SIG-M5 treated with dmso at 0.1 percent for 504 hours (cell line): ENCODE measurements around the gene PGBD4.
"Not testable (repeated sequence)": the region's sequence is repeated elsewhere in the genome, so short reads cannot be mapped to it uniquely, and the experiment has no call there.

Experiments
- DNase-seq: peaks from one replicate; lab custom pipeline; 2025; ENCODE audit not compliant: unreplicated experiment; lab: John Stamatoyannopoulos, UW

PGBD4 gene

GRCh38 chr15:34111488-34111887 lies 9.6 kb downstream of the PGBD4 start:
- no peak for DNase-seq

DNA sequence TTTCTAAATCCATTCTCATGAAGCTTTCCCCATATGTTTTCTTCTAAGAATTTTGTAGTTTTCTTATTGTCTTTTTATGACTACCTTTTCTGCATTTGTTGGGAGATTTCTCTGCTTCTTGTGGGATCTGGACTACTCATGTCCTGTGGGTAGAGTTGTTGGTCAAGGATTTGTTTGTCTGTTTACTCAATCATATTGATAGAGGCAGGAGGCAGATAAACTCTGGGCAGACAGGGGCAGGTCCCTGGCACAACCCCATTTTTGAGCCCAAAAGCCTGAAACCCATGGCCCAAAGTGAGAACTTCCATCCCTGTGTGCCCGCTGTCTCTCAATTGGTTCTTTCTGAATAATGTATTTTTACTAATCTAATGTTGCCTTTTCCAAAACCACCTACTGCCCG lies 12.3 kb downstream of the PGBD4 start:
- DNase-seq: no peak

DNA sequence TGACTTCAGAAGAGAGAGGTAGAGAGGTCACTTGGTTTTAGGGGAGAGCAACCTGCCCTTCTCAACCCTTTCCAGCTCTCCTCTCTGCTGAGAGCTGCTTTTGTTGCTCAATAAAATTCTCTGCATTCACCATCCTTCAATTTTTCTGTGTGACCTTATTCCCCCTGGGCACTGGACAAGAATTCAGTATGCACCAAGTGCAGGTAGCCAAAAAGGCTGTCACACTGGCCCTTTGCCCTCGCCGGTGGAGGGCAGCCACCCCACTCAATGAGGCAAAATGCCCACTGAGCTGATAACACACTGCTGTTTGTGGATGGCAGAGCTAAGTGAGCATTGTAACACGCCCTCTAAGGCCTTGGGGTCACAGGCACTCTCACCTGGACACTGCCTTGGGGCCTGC lies 12.9 kb downstream of the PGBD4 start:
- DNase-seq: no peak

- DNase-seq: no peak
Observed at GRCh38 chr15:34116620-34117019, 14.7 kb downstream of the PGBD4 start.

GRCh38 chr15:34119291-34119690 lies 17.4 kb downstream of the PGBD4 start:
- DNase-seq: no peak

DNA sequence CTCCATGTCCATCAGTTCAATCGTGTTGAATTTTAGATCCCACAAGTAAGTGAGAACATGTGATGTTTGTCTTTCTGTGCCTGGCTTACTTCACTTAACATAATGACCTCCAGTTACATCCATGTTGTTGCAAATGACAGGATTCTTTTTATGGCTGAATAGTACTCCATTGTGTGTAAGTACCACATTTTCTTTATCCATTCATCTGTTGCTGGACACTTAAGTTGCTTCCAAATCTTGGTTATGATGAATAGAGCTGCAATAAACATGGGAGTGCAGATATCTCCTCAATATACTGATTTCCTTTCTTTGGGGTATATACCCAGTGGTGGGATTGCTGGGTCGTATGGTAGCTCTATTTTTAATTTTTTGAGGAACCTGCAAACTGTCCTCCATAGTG lies 18.5 kb downstream of the PGBD4 start:
- DNase-seq: not testable (repeated sequence)

DNA sequence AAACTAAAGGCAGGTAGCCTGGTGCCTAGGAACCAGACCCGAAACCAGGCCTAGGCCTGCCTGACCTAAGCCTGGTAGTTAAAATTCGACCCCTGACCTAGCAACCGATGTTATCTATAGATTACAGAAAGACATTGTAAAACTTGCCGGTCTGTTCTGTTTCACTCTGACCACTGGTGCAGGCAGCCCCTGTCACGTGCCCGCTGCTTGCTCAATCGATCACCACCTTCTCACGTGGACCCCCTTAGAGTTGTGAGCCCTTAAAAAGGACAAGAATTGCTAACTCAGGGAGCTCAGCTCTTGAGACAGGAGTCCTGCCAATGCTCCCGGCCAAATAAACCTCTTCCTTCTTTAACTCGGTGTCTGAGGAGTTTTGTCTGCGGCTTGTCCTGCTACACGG lies 19.9 kb downstream of the PGBD4 start:
- DNase-seq: not testable (repeated sequence)

- DNase-seq: no peak
Observed at GRCh38 chr15:34122771-34123183, 20.9 kb downstream of the PGBD4 start.

GRCh38 chr15:34124651-34125050 lies 22.8 kb downstream of the PGBD4 start:
- DNase-seq: no peak

GRCh38 chr15:34125945-34126344 lies 24.1 kb downstream of the PGBD4 start:
- DNase-seq: no peak

DNA sequence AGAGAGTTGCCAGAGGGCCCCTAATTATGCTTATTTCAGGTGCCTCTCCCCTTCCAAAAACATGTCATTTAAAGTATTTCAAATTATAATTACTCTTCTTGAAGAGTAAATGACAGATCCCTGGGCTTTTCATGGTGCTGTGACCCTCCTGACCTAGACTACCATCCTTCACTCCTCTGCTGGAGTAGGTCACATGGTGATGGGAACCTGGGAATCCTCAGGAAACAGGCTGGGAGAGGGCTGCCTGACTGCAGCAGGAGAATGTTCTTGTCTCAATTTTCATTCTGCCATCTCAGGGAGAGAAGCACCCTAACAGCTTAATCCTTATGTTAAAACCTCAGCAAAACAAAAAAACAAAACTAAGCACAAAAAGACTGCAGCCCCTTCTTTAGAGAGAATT lies 24.6 kb downstream of the PGBD4 start:
- DNase-seq: no peak

DNA sequence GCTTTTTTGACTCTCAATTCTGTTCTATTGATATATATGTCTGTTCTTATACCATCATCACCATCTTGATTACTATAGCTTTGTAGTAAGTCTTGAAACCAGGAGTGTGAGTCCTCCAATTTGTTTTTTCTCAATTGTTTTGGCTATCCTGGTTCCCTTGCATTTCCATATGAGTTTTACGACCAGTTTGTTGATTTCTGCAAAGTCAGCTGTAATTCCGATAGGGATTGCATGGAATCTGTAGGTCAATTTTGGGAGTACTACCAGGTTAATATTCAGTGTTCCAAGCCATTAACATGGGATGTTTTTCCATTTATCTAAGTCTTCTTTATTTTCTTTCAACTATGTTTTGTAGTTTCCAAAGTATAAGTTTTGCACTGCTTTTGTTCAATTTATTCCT lies 27.0 kb downstream of the PGBD4 start:
- no peak for DNase-seq

DNA sequence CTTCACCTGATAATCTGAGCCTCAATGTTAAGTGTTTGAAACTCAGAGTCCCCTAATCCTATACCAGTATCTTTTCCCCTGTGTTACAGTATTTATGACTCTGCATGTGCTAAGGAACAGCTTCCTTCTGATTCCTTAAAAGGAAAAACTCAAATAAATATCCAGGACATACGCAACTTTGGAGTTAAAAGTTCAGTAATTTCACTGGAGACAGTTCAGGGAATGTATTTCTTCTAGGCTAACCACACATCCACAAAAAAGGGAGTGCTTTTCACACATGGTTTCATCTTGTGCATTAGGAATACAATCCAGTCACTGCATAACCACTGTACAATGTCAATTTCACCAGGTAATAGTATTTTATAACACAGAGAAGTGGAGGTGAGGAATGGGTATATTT lies 31.0 kb downstream of the PGBD4 start:
- no peak for DNase-seq

- no peak for DNase-seq
Observed at GRCh38 chr15:34133511-34133910, 31.6 kb downstream of the PGBD4 start.

DNA sequence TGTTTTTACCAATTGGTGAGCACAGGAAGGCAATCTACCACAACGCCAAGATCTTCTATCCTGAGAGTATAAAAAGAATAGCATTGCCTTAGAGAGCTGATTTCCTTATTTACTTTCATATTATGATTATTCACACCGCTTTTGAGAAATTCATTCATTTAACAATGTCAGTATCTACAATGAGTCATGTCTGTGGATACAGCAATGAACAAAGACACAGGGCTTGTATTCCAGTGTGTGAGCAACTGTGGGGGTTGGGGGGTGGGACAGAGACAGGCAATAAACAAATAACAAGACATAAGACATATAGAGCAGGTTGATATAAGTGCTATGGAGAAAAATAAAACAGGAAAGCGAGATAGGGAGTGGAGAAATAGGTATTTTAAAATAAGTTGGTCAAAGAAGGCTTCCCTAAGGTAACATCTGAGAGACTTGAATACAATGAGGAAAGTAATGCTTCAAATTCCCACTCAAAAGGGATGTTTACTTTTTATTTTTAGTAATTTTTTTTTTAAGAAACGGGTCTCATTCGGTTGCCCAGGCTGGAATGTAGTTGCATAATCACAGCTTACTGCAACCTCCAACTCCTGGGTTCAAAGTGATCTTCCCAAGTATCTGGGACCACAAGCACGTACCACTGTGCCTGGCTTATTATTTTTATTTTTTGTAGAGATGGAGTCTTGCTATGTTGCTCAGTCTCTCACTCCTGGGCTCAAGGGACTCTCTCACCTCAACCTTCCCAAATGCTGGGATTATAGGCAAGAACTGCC lies 45.7 kb downstream of the PGBD4 start:
- no peak for DNase-seq

DNA sequence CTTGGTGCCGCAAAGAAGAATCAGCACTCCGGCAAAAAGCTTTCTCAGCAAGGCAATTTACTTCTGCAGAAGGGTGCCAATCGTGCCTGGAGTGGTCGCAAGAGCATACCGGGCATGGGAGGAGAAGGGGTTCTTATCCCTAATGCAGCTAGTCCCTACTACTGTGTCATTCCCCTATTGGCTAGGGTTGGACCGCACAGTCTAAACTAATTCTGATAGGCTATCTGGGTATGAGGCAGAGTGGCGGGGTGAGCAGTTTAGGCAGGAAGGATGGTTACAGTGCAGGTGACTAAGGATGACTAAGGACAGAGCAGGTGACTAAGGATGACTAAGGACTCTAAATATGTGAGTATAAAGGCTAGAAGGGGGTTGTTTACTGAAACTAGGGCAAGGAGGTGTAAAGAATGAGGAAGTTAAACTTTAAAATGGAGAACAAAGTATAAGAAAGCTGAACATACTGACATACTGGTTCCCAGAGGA lies 52.9 kb downstream of the PGBD4 start:
- peak; percentile 27 for DNase-seq

DNA sequence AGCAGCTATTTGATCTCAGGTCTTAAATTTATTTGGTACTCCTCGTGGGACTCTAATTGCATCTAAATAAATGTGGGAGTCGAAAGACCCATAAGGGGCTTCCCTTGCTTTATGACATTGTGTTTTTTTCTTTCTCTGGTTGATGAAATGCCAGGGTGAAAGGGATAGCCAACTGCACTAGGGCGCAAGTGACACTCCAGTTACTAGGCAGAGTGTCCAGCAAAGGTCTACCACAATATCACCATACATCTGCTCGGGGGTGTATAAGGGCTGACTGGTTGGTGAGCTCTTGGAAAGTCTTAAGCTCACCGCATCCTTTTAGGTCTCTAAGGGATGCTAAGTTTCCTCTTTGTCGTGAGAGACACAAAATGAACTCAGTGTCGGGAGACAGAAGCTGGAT lies 54.0 kb downstream of the PGBD4 start:
- no peak for DNase-seq
